ENCODE measurements around the gene STAMBPL1. TPM values are rescaled to one million over a fixed set of nuclear protein-coding genes. Genes with fewer than 3 reads are reported as not detected.

Gene STAMBPL1
- total RNA-seq, 1 experiment from 2014 or later = 4.7 TPM

DNA sequence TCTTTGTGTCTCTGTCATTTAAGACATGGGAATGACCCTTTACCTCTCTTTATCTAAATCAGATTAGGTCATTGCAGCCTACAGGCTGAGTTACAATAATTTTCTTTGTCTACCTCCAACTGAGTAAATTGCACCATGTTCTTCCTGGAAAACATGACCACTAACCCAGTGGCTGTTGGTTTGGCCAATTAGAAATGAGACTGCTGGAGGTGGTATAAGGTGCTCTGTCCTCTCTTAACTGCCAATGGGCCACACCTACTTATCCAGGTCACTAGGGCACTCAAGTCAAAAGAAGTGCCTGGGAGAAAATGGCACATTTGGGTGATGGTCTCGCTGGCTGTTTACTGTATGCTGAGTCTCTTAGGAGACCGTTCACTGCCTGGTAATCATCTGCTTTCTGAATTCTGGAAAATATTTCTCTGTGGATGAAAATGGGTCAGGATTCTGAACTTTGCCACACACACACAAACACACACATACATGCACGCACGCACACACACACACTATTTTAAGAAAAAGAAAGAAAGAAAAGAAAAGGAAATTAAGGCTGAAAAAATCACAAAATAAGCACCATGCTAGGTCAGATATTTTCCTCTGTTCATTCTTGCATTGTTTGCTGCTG, 16.4 kb downstream of the STAMBPL1 start:
- no peak overlapping the region for H3K4me3 ChIP-seq
- no peaks in the 10 kb centered on the region for H3K27me3 ChIP-seq
- DNase-seq = no peak
- H3K4me1 ChIP-seq = no peaks in the 10 kb centered on the region
- H3K27ac ChIP-seq = no peak overlapping the region
- no peaks in the 10 kb centered on the region for H3K36me3 ChIP-seq
- H3K9me3 ChIP-seq (replicated peaks) = no peaks in the 10 kb centered on the region

DNA sequence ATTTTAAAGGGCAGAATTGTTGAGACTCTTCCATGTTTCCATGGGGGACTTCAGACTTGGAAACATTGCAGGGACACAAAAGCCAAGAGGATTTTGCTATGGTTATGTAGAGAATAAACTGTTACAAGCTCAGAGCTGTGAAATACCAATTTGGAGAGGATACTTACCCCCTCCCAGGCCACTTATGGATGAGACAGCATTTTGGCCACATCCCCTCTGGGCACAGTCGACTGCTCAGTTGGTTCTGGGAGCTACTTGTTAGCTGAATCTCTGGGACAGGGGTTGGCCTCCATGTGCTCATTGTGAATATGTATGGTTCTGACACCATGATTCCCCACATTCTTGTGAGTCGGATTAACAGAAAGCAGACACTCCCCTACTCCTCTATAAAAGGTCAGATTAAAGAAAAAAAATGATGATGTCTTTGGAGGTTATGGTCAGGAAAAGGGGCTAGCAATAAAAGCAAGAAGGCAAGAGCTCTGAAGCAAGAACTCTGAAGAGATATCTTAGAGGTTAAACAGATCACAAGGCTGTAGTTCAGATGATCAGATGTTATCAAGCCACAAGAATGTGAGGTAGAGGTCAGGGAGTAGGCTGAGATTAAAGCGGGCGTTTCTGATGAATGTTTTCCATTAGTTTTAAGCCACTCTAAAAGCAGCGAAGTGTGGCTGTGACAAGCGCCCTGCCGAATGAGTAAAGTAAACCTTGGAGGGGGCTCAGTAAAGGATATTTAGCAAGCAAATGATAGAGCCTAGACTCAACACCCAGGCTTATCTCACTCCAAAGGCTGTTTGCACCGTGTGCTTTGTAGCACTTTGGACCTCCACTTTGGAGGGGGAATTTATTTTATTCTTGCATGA, 17.2 kb downstream of the STAMBPL1 start:
- Histone ChIP-seq H3K4me3 (no peak overlapping the region), H3K27me3 (no peaks in the 10 kb centered on the region), H3K4me1 (no peaks in the 10 kb centered on the region), H3K36me3 (no peaks in the 10 kb centered on the region), H3K9me3 (replicated peaks) (no peaks in the 10 kb centered on the region), H3K27ac (no peak overlapping the region)
- DNase-seq = no peak

GRCh38 chr10:88898727-88899126, 18.7 kb downstream of the STAMBPL1 start:
- H3K4me1 ChIP-seq = no peaks in the 10 kb centered on the region
- no peaks in the 10 kb centered on the region for H3K27me3 ChIP-seq
- no peak overlapping the region for H3K4me3 ChIP-seq
- no peaks in the 10 kb centered on the region for H3K36me3 ChIP-seq
- H3K9me3 ChIP-seq (replicated peaks) = no peaks in the 10 kb centered on the region
- H3K27ac ChIP-seq = no peak overlapping the region
- no peak for DNase-seq

DNA sequence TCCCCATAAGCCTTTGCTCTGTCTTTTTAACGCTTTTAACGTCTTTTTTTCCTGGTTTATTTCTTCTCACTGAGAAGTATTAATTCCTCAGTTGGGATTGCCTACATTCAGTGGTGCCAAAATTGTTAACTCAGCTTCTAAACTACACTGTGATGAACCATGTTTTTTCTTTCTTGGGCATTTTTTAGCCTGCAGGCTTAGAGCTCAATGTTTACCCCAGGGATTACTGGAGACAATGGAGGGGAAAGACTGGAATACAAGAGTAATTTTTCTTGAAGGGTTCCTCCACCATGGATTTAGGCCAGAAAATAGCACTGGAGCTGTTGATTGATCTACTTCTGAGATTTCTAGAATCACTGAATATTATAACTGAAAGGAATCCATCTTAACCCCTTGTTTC, 19.8 kb downstream of the STAMBPL1 start:
- no peak overlapping the region for H3K4me3 ChIP-seq
- no peaks in the 10 kb centered on the region for H3K4me1 ChIP-seq
- no peaks in the 10 kb centered on the region for H3K36me3 ChIP-seq
- no peak overlapping the region for H3K27ac ChIP-seq
- DNase-seq = no peak
- H3K9me3 ChIP-seq (replicated peaks) = no peaks in the 10 kb centered on the region
- no peaks in the 10 kb centered on the region for H3K27me3 ChIP-seq

- Histone ChIP-seq H3K27ac (no peak overlapping the region), H3K4me1 (no peaks in the 10 kb centered on the region), H3K9me3 (replicated peaks) (no peaks in the 10 kb centered on the region), H3K36me3 (no peaks in the 10 kb centered on the region), H3K27me3 (no peaks in the 10 kb centered on the region), H3K4me3 (no peak overlapping the region)
- DNase-seq = no peak
These were observed 21.4 kb downstream of the STAMBPL1 start for GRCh38 chr10:88901206-88901983.

DNA sequence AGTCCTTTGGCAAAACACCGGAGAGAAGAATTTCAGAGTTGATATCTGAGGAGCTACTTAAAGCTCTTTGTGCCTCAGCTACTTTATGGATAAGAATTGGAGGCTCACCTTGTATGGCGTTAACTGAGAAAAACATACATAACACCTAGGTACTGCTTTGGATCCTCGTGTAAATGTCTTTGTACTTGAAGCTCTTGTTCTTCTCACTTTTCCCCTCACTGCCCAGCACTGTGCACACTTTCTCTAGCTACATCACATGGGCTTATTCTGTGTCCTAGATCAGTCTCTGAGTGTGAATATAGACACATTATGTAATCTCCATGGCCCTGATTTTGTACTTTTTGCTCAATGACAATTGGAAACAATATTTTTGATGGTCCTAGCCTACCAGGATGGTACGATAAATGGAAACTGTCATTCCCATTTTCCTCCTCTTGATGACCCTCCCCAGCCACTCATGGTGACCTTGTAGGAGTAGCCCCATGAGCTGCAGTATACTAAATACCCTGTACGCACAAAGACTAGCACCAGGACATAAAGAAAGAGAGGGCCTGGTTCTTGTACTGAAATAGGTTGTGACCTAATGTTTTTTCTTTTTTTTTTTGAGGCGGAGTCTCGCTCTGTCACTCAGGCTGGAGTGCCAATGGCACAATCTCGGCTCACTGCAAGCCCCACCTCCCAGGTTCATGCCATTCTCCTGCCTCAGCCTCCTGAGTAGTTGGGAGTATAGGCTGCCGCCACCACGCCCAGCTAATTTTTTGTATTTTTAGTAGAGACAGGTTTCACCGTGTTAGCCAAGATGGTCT, 22.1 kb downstream of the STAMBPL1 start:
- Histone ChIP-seq H3K36me3 (no peaks in the 10 kb centered on the region), H3K4me1 (no peaks in the 10 kb centered on the region), H3K9me3 (replicated peaks) (no peaks in the 10 kb centered on the region), H3K27ac (no peak overlapping the region), H3K27me3 (no peaks in the 10 kb centered on the region), H3K4me3 (no peak overlapping the region)
- no peak for DNase-seq

GRCh38 chr10:88903715-88904114, 23.7 kb downstream of the STAMBPL1 start:
- Histone ChIP-seq H3K4me3 (no peak overlapping the region), H3K36me3 (no peaks in the 10 kb centered on the region), H3K27ac (no peak overlapping the region), H3K27me3 (no peaks in the 10 kb centered on the region), H3K4me1 (no peaks in the 10 kb centered on the region), H3K9me3 (replicated peaks) (no peaks in the 10 kb centered on the region)
- no peak for DNase-seq

DNA sequence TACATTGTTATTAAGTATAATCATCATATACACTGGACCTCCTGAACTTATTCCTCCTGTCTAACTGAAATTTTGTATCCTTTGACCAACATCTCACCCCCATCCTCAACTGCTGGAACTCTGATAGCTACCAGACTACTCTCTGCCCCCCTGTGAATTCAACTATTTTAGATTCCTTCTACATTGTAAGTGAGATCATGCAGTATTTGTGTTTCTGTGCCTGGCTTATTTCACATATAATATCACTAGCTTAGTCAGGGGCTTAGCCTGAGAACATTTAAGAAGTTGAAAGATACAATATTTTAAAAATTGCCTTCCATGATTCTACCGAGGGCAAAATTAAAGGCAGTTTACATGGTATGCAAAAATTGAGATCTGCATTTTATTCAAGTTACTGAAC, 26.9 kb downstream of the STAMBPL1 start:
- H3K27me3 ChIP-seq = no peaks in the 10 kb centered on the region
- no peak for DNase-seq
- H3K4me3 ChIP-seq = no peak overlapping the region
- no peaks in the 10 kb centered on the region for H3K4me1 ChIP-seq
- no peak overlapping the region for H3K27ac ChIP-seq
- H3K36me3 ChIP-seq = no peaks in the 10 kb centered on the region
- no peaks in the 10 kb centered on the region for H3K9me3 ChIP-seq (replicated peaks)

GRCh38 chr10:88908194-88908593, 28.1 kb downstream of the STAMBPL1 start:
- Histone ChIP-seq H3K27me3 (no peaks in the 10 kb centered on the region), H3K4me1 (no peaks in the 10 kb centered on the region), H3K27ac (no peak overlapping the region), H3K9me3 (replicated peaks) (no peaks in the 10 kb centered on the region), H3K4me3 (no peak overlapping the region), H3K36me3 (no peaks in the 10 kb centered on the region)
- no peak for DNase-seq

- no peak overlapping the region for H3K4me3 ChIP-seq
- DNase-seq = no peak
- no peaks in the 10 kb centered on the region for H3K9me3 ChIP-seq (replicated peaks)
- no peaks in the 10 kb centered on the region for H3K4me1 ChIP-seq
- H3K36me3 ChIP-seq = no peaks in the 10 kb centered on the region
- H3K27ac ChIP-seq = no peak overlapping the region
- H3K27me3 ChIP-seq = no peaks in the 10 kb centered on the region
These were observed 31.1 kb downstream of the STAMBPL1 start for GRCh38 chr10:88911116-88911515.

GRCh38 chr10:88911851-88912250, 31.8 kb downstream of the STAMBPL1 start:
- H3K27me3 ChIP-seq = no peaks in the 10 kb centered on the region
- no peak overlapping the region for H3K27ac ChIP-seq
- H3K9me3 ChIP-seq (replicated peaks) = no peaks in the 10 kb centered on the region
- H3K4me1 ChIP-seq = no peaks in the 10 kb centered on the region
- no peak overlapping the region for H3K4me3 ChIP-seq
- no peaks in the 10 kb centered on the region for H3K36me3 ChIP-seq
- peak in 1 of 2 experiments; percentile 8 for DNase-seq

GRCh38 chr10:88913127-88913526, 33.1 kb downstream of the STAMBPL1 start:
- DNase-seq = no peak
- Histone ChIP-seq H3K27ac (no peak overlapping the region), H3K4me1 (no peaks in the 10 kb centered on the region), H3K4me3 (no peak overlapping the region), H3K36me3 (no peaks in the 10 kb centered on the region), H3K27me3 (no peaks in the 10 kb centered on the region), H3K9me3 (replicated peaks) (no peaks in the 10 kb centered on the region)

GRCh38 chr10:88913788-88914187, 33.7 kb downstream of the STAMBPL1 start:
- DNase-seq = no peak
- Histone ChIP-seq H3K27ac (no peak overlapping the region), H3K4me1 (no peaks in the 10 kb centered on the region), H3K9me3 (replicated peaks) (no peaks in the 10 kb centered on the region), H3K27me3 (no peaks in the 10 kb centered on the region), H3K4me3 (no peak overlapping the region), H3K36me3 (no peaks in the 10 kb centered on the region)

GRCh38 chr10:88915781-88916180, 35.7 kb downstream of the STAMBPL1 start:
- Histone ChIP-seq H3K9me3 (replicated peaks) (no peaks in the 10 kb centered on the region), H3K27me3 (no peaks in the 10 kb centered on the region), H3K4me3 (no peak overlapping the region), H3K27ac (no peak overlapping the region), H3K36me3 (no peaks in the 10 kb centered on the region), H3K4me1 (no peaks in the 10 kb centered on the region)
- DNase-seq = no peak

Measured in SJCRH30 (cell line).